ENCODE measurements around the gene IFT122.
A peak's percentile ranks its signal among the peaks of the same experiment; 100 is the strongest.
"Not testable (repeated sequence)": the region's sequence is repeated elsewhere in the genome, so short reads cannot be mapped to it uniquely, and the experiment has no call there.

The IFT122 gene, protein sequence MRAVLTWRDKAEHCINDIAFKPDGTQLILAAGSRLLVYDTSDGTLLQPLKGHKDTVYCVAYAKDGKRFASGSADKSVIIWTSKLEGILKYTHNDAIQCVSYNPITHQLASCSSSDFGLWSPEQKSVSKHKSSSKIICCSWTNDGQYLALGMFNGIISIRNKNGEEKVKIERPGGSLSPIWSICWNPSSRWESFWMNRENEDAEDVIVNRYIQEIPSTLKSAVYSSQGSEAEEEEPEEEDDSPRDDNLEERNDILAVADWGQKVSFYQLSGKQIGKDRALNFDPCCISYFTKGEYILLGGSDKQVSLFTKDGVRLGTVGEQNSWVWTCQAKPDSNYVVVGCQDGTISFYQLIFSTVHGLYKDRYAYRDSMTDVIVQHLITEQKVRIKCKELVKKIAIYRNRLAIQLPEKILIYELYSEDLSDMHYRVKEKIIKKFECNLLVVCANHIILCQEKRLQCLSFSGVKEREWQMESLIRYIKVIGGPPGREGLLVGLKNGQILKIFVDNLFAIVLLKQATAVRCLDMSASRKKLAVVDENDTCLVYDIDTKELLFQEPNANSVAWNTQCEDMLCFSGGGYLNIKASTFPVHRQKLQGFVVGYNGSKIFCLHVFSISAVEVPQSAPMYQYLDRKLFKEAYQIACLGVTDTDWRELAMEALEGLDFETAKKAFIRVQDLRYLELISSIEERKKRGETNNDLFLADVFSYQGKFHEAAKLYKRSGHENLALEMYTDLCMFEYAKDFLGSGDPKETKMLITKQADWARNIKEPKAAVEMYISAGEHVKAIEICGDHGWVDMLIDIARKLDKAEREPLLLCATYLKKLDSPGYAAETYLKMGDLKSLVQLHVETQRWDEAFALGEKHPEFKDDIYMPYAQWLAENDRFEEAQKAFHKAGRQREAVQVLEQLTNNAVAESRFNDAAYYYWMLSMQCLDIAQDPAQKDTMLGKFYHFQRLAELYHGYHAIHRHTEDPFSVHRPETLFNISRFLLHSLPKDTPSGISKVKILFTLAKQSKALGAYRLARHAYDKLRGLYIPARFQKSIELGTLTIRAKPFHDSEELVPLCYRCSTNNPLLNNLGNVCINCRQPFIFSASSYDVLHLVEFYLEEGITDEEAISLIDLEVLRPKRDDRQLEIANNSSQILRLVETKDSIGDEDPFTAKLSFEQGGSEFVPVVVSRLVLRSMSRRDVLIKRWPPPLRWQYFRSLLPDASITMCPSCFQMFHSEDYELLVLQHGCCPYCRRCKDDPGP

DNA sequence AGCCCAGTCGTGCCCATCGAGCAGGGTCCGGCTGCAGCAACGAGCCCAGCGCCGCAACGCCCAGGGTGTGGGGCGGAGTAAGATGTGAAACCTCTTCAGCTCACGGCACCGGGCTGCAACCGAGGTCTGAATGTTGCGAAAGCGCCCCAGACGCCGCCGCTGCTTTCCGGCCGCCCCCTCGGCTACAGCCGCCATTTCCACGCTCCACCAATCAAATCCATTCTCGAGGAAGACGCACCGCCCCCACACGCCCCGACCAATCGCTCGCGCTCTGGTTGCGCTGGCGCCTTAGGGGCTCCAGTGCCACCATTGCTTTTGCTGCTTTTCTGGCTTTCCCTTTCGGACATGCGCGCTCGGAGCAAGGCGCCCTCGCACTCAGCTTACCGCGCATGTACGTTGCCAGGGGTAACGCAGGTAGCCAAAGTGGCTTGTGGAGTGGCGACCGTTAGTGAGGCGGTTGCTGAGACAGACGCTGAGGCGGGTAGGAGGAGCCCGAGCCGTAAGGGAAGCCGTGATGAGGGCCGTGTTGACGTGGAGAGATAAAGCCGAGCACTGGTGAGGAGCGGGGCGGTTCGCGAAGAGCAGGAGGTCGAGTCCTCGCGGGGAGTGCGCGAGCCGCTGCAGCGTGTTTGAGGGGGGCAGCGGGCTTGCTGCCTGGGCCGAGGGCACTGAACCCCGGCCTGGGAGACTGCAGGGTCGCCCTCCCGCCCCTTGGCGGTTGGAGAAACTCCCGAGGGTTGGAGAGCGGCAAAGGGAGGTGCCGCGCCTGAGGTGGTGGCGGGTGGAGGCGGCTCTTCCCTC is at the start of gene IFT122, which contains the start of gene MBD4:
IFT122 (plus strand) TSS at position 408 of the 801 bp plus-strand sequence; CDS start at position 515, 107 bp downstream.
MBD4 (minus strand) TSS at position 132 of the 801 bp plus-strand sequence; CDS start at position 17, 115 bp downstream.
- DNase-seq (ENCODE audit: low read depth in 2 of 2): peak; percentile 98 to 99

DNA sequence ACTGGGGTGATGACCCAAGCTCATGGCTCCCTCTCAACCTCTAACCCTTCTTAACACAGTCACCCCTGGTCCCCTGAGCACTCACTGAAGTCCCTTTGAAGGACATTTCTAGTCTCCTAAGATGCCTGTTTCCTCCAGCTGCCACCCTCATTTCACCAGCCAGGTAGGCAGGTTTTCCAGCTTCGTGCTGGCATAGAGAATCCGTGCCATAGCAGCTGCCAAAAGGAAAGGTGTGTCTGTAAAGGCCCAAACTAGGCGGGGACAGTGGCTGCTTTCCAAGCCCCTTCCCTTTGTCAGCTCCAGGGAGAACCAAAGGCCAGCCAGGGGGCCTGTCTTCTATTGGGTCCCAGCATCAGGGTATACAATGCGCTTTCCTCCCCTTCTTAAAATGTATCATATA is 48.4 kb upstream of the IFT122 start:
- DNase-seq (ENCODE audit: low read depth in 2 of 2): not testable (repeated sequence)

DNA sequence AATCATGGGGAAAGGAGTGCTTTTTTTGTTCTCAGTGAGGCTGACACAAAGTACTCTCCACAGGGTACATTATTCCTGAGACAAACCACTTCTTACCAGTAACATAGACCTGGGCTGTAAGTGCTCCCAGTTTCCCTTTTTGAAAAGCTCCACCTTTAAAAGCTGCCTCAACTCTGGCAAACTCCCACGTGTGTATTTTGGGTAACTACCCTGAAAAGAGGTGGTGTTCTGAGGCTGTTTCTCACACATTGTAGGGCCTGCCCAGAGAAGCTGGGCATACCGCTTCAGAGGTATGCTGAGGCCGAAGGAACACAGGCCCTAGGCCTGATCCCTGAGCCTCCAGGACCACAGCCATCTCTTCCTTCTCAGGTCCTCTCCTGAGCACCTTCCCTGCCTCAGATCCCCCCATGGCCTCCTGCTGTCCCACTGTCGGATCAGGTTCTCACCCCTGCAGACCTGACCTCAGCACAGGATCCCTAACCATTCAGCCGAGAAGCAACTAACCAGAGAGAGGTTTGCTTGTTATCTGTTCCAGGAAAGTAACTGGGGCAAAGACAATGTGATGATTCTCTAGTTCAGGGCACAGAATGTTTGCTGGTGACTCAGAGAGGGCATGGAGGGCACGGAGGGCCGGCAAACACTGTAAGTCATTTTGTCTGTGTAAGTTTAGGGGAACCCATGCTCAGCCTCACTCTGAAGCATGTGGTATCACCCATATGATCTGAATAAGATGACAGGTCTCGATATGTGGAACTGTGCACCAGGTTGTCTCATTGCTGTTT is 47.7 kb upstream of the IFT122 start:
- not testable (repeated sequence) for DNase-seq (ENCODE audit: low read depth in 2 of 2)

DNA sequence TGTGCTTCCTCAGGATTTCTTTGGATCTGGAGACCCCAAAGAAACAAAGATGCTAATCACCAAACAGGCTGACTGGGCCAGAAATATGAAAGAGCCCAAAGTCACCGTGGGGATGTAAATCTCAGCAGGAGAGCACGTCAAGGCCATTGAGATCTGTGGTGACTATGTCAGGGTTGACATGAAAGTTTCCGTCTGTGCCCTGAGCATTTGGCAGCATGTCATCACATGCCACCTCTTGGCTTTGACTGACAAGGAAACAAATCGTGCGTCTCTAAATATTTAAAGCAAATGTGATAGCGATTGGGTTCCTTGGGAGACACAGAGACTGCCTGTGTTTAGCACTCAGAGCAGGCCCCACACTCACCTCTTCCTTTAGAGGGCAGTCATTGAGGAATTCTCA is 46.8 kb upstream of the IFT122 start:
- no peak for DNase-seq (ENCODE audit: low read depth in 2 of 2)

DNA sequence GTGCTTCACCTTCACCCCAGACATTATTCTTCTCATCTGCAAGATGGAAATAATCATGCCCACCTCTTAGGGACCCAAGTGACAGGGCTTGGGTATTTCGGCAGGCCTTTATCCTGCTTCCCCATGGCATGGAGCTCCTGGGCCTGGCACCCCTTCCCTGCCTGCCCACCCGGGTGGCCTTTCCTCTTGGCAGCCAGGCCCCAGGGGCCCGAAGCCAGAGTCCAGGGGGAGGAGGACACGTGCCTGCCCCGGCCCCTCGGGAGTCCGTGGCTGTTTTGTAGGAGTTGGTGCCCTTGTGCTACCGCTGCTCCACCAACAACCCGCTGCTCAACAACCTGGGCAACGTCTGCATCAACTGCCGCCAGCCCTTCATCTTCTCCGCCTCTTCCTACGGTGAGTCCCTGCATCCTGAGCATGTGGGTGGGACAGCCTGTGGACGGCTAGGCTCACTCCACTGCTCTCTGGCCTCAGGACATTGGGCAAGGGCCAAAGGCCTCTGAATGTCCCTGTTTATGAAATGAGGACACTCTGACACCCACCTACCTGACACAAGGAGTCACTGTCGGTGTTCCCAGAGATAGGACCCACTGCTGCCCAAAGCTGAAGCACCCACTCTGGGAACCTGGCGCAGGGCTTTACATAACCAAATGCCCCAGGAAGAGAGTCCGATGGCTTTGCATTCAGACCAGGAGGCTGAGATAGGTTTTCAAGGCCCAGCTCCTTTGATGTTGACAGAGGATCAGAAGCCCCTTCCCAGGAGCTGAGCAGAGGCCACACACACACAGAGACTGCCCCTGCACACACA is 46.1 kb upstream of the IFT122 start:
- DNase-seq (ENCODE audit: low read depth in 2 of 2): not testable (repeated sequence)

DNA sequence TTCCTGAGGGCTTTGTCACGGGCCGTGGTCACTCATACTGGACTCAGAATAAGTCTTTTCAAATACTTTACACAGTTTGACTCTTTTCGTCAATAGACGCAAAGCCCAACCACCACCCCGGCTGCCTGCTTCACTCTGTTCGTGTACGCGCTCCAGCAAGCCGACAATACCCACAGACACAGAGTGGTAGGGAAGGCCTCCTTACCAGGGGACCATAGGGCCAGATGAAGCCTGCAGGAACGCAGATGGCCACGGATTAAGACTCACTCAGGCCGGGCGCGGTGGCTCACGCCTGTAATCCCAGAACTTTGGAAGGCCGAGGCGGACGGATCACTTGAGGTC is 41.2 kb upstream of the IFT122 start:
- no peak for DNase-seq (ENCODE audit: low read depth in 2 of 2)

DNA sequence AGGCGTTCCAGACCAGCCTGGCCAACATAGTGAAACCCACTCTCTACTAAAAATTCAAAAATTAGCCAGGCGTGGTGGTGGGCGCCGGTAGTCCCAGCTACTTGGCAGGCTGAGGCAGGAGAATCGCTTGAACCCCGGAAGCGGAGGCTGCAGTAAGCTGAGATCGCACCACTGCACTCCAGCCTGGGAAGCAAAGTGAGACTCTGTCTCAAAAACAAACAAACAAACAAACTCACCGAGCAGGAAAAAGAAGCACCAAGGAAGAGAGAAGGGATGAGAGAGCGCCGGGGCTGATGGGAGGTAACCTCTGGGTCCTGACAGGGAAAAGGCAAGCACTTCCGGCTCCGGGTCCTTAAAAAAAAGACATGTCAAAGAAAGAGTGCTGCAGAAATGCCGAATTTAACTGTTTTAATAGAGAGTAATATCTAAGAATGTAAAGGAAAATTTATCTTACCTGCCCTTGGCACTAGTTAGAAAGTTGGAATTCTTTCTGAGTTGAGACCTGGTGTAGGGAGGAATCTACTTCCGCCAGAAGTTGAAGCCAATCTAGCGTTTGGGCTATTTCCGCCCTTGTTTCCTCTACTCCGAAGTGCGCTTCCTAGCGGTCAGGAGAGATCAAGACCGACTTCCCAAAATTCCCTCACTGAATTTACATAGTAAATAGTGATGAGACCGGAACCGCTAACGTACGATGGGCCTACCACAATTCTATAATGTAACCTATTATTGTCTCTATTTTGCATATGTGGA is 40.7 kb upstream of the IFT122 start:
- peak; percentile 91 for DNase-seq (ENCODE audit: low read depth in 2 of 2)

DNA sequence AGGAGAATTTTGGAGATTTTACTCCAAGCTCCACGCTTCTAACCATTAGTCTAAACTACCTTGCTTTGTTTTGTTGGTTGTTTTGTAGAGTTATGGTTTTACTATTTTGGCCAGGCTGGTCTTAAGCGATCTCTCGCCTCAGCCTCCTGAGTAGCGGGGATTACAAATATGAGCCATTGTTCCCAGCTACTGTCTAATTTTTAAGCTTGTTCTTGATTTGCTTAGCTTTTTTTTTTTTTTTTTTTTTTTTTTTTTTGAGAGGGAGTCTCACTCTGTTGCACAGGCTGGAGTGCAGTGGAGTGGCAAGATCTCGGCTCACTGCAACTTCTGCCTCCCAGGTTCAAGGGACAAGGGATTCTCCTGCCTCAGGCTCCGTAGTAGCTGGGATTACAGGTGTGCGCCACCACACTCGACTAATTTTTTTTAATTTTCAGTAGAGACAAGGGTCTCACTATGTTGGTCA is 40.1 kb upstream of the IFT122 start:
- no peak for DNase-seq (ENCODE audit: low read depth in 2 of 2)

DNA sequence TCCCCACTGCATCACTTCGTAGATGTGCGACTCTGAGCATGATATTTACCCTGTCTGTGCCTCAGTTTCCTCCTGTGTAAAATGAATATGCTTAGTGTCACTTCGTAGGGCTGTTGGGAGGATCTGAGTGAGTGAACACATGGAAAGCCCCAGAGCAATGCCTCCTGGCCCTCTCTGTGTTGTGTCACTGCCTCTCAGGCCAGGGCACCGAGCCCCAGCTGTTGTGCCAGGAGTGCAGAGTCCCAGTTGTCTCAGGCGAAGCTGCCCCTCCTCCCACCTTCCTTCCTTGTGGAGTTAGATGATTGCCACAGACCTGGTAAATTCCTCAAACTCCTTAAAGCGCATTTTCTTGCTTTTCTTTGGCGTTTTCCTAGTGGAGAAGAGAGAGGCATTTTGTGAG is 37.8 kb upstream of the IFT122 start:
- no peak for DNase-seq (ENCODE audit: low read depth in 2 of 2)

DNA sequence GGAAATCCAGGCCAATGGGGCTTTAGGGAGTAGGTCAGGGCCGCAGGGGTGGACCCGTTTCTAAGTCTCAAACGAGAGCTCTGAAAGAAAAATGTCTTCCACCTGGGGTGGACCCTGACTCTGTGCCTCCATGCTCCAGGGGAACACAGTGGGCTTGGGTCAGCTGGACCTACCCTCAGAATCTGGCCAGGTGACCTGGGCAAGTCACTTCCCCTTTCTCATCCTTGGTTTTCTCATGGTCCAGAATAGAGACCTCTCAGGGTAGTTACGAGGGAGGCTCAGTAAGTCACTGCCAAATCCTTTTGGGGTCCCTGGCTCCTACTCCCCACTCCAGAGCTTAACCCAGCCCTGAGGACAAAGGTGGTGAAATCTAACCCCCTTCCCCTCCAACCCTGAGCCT is 37.4 kb upstream of the IFT122 start:
- no peak for DNase-seq (ENCODE audit: low read depth in 2 of 2)

DNA sequence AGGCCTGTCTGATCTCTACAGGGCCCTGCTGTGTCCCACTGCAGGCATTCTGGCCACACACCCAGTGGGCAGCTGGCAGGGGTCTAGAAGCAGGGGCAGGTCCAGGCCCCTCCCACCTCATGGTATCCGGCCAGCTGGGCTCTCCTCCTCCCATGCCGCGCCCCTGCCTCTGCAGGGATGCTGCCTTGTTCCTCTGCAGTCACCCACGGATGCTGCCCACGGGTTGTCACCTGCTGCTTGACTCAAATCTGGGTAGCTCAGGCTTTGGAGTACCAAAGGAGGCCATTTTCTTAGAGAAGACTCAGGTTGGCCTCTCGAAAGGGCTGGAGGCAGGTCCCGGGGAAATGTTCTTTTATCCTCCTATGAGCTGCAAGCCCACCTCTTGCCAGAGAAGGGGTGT is 36.6 kb upstream of the IFT122 start:
- no peak for DNase-seq (ENCODE audit: low read depth in 2 of 2)

DNA sequence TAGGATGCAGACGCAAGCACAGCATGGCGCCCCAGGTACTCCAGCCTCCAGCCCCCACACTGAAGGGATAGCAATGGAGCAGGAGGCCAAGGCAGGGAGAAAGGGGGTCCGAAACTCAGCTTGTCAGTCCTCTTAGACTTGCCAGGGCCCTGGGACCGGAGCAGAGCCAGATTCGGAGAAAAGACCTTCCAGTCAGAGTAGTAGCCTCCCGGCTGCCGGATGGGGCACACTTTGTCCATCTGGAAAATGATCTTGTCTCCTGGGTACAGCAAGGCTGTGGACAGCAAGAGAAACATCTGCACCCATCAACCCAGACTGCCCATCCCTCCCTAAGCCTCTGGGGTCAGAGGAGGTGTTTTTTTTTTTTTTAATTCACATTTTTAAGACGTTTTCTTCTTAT is 35.9 kb upstream of the IFT122 start:
- DNase-seq (ENCODE audit: low read depth in 2 of 2): no peak

DNA sequence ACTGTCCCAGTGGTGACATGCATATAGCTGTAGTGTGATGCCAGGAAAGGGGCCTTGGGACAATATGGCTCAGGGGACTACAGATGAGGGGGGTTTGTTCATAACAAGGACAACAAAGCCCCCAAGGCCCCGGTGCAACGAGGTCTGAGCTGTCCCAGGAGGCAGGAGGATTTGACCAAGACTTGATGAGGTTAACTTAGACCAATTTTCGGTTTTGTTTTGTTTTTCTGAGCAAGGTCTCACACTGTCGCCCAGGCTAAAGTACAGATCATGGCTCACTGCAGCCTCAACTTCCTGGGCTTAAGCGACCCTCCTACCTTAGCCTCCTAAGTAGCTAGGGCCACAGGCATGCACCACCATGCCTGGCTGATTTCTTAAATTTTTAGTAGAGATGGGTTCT is 35.4 kb upstream of the IFT122 start:
- no peak for DNase-seq (ENCODE audit: low read depth in 2 of 2)

DNA sequence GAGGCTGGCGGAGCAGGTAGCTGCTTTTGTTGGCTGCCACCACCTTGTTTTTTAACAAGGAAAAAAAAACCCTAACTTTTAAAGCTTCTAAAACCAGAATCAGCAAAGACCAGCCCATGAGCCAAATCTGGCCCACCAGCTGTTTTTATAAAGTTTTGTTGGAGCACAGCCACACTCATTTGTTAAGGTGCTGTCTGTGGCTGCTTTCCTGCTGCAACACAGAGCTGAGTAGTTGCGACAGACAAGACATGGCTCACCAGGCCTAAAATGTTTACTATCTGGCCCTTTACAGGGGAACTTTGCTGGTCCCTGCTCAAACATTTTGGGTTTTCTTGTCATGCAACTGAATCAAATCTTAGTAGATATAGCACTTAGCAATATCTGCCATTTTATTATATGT is 30.5 kb upstream of the IFT122 start:
- DNase-seq (ENCODE audit: low read depth in 2 of 2): no peak

DNA sequence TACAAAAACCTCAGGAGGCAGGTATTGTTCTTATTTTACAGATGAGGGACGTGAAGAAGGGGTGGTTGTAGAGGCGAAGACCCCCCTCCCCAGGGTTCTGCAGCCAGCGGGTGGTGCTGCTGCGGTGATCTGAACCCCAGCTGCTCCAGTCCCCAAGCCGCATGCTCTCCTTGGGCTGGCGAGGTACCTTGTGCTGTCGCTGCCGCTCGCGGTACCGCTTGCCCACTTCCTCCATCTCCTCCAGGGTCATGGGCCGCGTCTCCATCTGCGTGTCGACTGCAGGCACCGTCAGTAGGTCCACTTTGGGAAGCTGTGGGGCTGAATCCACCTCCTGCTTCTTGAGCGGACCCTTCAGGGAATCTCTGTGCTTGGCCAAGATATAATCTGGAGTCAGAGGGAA is 29.1 kb upstream of the IFT122 start:
- DNase-seq (ENCODE audit: low read depth in 2 of 2): no peak

DNA sequence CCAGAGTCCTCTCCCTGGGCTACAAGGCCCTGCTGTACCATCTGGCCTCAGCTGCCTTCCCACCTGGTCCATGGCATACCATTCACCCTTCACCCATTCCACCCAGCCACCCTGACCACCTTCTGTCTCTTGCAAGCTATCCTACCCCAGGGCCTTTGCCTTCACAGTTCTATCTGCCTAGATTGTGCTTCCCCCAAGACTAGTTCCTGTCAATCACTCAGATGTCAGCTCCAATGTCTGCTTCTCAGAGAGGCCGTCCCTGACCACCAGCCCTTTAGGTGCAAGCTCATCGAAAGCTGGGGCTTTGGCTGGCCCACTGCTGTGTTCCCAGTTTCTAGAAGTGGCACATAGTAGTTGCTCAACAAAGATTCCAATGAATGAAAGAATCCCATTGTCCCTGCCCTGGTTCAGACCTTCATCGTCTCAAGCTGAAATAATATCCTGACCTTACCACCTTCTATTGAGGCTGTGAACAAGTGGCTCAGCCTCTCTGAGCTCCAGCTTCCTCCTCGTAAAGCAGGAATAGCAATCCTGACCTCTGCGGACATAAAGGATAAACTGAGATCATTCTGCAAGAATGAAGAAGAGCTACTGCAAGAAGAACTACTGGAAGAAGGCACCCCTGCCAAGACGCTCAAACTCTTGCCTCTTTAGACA is 27.4 kb upstream of the IFT122 start:
- DNase-seq (ENCODE audit: low read depth in 2 of 2): no peak

DNA sequence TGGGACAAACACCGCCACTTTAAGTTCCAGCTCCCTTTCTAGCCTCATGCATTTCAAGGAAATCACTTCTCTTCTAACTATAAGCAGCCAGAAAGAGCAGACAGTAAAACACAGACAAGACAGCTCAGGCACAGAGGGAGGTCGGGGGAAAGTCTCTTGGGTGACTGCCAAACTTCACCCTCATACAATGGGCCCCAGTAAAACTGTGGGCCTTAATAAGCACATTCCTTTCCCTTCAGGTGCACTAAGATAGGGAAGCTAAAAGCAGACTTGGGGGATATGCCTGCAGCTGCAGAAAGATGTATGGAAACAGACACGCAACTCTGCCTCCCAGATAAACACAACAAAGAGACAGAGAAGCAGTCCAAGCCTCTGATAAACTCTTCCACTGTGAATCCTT is 26.8 kb upstream of the IFT122 start:
- DNase-seq (ENCODE audit: low read depth in 2 of 2): not testable (repeated sequence)
